GM03348 (cell line): Measurements from ENCODE around the gene DNAJA4.
"Not testable (repeated sequence)": the region's sequence is repeated elsewhere in the genome, so short reads cannot be mapped to it uniquely, and the experiment has no call there.

Experiments used
- DNase-seq: peaks from one replicate; pipeline ENCODE4 v3.0.0; 2012; ENCODE audit warnings: low spot score

Gene DNAJA4

DNA sequence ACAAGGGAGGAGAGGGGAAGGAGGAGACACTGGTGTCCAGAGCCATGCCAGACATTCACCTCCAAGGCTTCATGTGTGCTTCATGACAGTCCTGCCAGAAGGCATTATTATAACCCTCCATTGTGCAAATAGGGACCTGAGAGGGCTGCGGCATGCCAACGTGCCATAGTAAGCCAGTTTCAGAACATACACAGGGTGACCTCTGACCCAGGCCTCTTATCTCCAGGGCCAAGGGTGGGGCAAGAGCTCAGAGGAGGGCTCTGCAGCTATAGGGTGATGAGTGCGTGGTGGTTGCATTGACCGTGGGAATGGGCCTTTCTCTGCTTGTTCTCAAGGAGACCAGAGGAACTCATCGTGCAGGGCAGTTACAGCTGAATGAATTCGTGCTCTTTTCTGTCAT, 20.3 kb upstream of the DNAJA4 start:
- DNase-seq: no peak

DNA sequence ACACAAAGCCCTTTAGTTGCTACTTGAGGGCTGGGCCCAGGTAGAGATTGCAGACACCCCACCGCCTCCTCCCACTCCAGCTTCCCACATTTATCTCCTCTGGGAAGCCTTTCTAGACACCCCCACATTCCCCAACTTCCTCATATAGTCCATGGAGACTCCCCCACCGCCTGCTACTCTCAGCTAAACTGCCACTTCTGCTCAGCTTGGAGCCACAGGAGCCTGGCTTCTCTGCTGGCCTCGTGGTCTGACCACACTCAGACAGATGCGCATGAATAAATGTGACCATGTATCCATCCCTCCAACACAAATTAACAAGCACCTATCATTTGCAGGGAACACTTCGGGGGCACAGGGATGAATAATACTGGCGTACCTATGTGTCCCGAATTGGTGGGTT, 19.5 kb upstream of the DNAJA4 start:
- no peak for DNase-seq

DNA sequence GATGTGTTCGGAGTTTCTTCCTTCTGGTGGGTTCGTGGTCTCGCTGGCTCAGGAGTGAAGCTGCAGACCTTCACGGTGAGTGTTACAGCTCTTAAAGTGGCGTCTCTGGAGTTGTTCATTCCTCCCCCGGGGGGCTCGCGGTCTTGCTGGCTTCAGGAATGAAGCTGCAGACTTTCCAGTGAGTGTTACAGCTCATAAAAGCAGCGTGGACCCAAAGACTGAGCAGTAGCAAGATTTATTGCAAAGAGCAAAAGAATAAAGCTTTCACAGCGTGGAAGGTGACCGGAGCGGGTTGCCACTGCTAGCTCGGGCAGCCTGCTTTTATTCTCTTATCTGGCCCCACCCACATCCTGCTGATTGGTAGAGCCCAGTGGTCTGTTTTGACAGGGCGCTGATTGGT, 19.0 kb upstream of the DNAJA4 start:
- not testable (repeated sequence) for DNase-seq

DNA sequence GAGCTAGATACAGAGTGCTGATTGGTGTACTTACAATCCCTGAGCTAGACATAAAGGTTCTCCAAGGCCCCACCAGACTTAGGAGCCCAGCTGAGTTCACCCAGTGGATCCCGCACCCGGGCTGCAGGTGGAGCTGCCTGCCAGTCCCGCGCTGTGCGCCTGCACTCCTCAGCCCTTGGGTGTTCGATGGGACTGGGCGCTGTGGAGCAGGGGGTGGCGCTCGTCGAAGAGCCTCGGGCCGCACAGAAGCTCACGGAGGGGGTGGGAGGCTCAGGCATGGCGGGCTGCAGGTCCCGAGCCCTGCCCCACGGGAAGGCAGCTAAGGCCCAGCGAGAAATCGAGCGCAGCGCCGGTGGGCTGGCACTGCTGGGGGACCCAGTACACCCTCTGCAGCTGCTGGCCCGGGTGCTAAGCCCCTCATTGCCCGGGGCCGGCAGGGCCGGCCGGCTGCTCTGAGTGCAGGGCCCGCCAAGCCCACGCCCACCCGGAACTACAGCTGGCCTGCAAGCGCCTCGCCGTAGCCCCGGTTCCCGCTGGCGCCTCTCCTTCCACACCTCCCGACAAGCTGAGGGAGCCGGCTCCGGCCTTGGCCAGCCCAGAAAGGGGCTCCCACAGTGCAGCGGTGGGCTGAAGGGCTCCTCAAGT, 18.3 kb upstream of the DNAJA4 start:
- DNase-seq: not testable (repeated sequence)

DNA sequence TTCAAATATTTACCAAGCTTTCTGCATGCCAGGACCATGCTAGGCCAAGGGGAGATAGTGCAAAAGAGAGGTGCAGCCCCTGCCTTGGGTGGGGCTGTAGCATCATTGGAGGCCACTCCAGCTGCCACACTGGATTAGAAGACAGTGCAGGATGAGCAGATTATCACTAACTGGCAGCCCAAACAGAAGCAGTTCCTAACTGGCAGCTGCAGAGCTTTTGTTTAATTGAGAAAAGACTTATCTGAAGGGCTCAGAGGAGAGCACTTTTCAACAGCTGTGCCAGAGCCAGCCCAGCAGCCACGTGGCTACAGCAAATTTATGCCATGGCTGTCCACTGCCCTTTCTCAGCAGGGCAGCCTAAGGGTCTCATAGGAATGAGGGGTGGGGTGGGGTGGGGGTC, 16.5 kb upstream of the DNAJA4 start:
- DNase-seq: no peak

DNA sequence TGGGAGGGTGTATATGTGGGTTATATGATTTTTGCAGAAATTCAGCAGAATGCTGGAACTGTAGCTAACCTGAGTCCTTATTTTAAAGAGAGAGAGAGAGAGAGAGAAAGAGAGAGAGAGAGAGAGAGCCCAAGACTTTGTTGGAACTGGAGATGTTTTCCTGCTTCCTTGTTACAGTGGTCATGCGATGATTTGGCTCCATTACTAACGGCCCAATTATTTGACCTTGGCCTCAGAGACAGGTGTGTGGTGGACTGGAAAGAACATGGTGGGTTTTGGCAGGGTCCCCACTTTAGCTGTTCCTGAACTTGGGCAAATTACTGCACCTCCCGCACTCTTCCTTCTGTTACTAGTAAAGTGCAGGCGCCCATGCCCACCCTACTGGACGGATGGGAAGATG, 15.2 kb upstream of the DNAJA4 start:
- DNase-seq: no peak

DNA sequence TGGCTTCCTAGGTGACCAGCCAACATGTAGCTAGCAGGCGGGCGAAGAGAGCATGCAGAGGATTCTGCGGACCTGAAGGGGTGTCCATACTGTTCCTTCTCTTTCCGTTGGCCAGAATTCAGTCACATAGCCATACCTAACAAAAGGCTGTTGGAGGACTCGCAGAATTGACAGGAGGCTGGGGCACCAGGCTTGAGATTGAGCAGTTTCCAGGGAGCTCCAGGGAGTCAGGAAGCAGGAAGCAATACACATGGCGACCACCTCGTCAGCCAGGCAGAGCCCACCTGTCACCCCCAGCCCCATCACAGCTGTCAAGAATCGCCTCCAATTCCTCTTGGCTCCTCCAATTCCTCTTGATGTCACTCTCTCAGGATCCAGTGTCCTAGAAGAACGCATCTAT, 13.2 kb upstream of the DNAJA4 start:
- DNase-seq: no peak

DNA sequence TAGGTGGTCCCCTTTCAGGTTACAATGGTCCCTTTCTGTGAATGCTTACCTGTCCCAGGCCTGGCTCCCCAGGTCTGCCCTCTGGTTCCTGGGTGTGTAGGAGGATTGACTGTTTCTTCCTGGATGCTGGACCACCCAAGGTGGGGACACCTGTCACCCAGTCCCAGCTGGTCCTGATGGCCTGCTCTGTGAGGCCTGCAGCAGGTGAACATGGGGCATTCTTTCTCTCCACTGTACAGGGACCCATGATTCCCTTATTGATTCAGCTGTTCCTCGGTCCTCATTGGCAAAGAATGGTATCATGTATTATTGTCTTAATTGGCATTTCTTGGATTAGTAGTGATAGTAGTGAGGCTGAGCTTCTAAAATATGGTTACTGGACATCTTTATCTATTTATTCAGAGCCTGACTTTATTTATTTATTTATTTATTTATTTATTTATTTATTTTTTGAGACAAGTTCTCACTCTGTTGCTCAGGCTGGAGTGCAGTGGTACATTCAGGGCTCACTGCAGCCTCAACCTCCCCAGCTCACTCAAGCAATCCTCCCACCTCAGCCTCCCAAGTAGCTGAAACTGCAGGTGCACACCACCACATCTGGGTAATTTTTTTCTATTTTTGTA, 8.8 kb upstream of the DNAJA4 start:
- DNase-seq: no peak

DNA sequence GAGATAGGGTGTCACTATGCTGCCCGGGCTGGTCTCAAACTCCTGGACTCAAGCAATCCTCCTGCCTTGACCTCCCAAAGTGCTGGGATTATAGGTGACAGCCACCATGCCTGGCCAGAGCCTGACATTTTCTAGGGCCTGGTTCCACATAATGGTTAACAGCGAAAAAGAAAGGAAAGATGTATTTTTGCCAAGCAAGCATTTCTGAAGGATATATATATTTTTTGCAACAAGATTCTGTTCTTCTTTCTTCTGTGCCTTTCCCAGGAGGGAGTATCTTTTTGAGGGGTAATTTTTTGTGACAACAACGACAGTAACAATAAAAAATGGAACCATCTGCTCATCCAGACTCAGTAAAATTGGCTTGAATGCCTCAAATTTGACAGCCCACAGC, 8.3 kb upstream of the DNAJA4 start:
- no peak for DNase-seq

DNA sequence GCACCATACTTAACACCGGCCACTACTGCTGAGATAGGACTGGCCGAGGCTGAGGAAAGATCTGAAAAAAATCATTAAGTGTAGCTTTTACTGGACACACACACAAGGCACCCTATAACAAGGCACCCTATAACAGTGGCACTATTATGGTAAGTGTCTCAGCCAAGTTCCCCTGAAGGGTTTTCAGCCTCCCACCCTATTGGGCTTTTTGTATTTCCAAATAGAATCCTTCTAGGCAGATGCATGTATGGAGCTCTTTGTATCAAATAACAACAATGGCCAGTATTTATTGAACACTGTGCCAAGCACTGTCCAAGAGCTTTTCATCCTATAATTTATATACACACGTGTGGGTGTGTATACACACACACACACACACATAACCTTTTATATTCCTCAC, 6.7 kb upstream of the DNAJA4 start:
- no peak for DNase-seq

DNA sequence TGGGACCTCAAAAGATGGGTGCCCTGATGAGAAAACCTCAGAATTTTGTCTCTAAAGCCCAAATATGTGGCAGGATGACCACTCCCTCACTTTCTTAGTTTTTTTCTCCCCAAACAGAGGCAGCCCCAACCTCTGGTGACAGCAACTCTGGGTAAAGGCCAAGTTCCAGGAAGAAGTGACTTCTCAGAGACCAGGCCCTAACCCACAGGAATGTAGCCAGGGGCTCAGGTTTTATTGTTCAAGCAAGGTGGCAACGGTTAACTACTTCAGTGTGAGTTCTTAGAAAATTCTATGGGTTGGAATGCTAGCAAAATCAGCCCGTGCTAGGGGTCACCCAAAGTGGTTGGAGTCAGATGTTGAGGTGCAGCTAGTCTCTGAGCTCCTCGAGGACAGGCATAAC, 5.1 kb upstream of the DNAJA4 start:
- DNase-seq: no peak

DNA sequence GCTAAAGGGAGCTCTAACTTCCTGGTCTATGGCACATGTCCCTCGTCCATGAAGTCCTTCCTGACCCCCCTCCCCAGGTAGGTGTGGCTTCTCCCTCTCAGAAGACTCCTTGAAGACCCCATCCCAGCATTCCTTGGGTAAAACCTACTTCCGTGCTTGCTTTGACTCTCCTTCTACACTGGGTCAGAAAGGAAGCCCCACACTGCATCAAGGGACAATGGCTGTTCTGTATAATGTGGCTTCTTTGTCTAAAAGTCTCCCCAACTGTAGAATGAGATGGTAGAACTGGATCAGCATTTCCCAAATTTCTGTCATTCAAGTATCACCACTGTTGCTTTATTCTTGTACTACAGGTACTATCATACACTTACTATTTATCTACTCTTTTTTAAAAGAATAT, 3.9 kb upstream of the DNAJA4 start:
- DNase-seq: no peak

DNA sequence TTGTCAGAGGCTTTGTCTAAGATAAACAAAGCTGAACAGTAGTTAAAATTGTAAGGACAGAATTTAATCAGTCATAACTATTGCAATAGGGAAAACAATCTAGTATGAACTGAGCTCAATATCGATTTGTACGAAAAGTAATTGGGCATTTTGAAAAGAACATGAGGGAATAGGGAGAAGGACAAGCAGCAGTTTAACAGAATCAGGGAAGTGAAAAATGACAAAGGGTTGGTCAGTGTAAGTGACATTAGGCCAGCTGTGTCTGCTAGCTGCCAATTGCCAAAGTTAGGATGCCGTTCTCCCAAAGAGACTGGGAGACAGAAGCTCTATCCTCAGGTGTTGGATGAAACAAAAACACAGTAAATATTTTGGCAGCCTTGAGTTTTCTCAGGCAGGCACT, 3.3 kb upstream of the DNAJA4 start:
- DNase-seq: no peak

DNA sequence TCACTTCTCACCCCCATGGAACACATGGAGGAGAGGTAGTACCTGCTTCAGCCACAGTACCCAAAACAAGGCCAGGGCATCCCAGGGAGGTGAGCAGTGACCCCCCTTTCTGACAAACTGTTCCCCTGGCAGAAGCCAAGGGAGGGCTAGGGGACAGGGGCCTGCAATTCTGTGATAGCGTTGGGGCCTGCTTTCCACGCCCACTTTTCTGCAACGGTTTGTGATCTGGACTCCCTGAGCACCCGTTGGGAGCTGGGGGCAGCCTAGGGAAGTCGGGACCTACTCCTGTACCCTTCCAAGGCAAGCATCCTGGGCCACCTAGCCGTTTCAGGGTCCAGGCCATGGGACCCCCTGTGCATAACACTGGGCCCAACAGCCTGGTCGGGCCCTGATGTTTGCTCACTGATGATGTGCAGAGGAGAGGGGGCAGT, 996 bp upstream of the DNAJA4 start:
- no peak for DNase-seq

DNA sequence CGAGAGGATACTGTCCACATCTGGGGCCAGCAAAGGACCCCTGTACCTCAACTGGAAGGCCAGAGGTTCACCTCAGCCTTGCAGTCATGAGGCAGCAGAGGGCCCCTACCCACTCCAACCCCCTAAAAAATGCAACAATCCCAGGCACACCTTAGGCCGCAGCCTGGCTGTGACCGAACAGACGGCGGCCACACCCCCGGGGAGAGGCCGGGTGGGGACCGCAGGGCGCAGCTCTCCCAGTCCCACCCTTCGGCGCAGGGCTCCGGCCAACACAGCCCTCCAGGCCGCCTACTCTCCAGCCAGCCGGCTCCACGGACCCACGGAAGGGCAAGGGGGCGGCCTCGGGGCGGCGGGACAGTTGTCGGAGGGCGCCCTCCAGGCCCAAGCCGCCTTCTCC, 457 bp upstream of the DNAJA4 start:
- DNase-seq: no peak

DNA sequence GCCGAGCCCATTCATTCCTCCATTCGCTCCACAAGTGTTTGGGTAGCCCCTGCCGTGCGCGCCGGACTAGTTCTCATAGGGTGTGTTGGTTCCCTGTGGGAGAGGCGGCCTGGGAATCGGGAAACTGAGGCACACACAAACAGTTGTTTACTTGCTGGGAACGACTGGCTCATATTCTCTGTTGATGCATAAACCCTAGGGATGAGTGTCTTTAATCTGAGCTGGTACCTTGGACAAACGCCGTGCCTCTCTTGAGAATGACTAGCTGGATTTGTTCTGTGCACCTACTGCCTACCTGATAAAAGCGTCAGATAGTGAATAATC, 737 bp downstream of the DNAJA4 start:
- DNase-seq: no peak

DNA sequence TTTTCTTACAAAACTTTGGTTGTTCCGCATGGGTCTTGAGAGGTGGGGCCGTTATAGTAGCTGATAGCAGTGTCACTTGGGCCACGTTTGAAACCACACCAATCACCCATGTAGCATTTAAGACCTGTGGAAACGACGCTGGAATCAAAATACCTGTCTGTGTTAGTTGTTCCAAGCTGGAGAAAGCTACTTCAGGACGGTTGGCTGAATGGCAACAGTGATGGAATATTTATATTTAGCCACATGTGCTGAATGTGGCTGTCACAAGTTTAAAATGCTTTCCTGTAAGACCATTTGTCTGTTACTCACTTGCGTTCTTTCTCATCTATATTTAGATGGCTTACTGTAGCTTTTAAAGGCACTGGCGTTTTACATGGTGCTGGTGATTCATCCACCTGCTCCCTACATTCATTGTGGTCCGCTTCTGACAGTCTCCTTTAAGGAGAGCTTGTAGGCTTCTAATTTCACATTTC, 1.4 kb downstream of the DNAJA4 start:
- no peak for DNase-seq

DNA sequence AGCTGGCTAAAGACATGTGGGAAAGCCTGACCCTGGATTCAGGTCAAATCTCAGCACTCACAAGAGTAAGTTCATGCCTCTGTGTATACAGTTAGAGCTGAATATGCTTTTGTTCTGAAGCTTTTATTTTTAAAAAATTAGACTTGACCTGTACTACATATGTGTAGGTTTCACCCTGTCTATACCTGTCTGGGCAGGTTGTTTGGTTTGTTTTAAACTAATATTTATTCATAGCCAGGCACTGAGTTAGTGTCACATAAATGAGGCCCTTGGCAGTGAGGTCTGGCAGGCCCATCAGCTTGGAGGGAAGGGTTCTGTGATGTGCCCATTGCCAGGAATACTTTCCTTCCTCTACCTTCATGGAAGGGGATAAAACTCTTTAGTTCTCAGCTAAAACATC, 1.9 kb downstream of the DNAJA4 start:
- DNase-seq: no peak

DNA sequence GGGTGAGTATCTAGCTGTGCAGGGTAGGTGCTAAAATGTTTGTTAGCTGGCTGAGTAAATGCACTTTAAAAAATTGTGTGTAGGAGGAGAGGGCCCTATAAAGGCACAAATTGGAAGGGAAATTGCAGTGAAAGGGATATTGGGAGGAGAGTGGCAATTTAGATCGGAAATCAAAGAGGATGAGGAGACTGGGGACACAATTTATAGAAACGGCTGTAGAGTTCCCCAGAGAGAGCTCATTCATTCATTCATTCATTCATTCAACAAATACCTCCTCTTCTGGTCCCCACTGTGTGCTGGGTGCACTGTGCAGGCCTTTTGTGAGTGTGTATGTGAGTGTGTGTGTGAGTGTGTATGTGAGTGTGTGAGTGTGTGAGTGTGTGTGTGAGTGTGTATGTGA, 2.4 kb downstream of the DNAJA4 start:
- DNase-seq: no peak

DNA sequence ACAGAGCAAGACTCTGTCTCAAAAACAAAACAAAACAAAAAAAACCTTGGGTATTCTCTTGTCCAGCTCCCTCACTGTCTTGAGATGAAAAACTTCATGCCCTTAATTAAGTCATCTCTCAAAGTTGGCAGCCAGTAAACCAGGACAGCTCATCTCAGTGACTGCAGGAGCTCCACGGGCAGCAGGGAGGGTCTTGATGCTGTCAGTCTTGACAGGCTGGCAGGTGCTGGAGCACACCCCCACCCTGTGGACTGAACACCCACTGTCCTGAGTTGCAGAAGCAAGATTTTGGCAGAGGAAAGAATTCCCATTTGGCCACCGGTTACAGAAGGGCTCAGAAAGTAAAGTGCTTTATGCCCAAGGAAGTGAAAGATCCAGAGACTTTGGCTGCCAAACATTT, 8.0 kb downstream of the DNAJA4 start:
- DNase-seq: no peak

DNA sequence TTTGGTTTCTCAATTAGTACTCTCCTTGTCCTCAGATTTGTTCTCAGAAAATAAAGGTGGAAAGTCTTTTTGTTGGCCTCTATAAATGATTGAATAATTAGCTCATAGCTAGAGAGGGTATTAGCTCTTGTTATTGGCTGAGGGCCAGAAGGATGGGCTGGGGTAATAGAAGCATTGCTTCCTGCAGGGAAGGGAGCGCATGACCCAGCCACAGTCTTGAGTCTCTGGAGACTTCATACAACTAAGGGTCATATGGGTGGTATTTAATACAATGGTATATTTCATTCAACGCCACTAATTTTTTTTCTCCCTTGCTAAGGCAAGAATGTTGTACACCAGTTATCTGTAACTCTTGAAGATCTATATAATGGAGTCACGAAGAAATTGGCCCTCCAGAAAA, 8.4 kb downstream of the DNAJA4 start:
- DNase-seq: no peak

DNA sequence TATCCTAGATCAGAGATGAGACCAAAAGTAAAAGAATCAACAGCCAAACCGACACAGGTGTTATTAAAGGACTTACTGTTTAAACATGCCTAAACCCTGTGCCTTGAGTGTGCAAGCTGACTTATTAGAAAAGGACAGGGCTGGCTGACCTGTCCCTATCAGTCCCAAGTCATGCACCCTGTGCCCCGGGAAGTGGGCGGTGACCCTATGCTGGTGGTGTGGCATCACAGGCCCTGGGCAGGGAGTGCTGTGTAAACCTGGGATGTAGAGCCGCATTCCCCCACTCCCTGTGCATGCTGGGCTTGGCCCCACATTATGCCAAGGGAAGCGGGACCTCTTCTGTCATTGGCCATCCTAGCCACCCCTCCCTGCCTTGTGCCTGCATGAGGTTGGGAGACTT, 10.6 kb downstream of the DNAJA4 start:
- DNase-seq: no peak

DNA sequence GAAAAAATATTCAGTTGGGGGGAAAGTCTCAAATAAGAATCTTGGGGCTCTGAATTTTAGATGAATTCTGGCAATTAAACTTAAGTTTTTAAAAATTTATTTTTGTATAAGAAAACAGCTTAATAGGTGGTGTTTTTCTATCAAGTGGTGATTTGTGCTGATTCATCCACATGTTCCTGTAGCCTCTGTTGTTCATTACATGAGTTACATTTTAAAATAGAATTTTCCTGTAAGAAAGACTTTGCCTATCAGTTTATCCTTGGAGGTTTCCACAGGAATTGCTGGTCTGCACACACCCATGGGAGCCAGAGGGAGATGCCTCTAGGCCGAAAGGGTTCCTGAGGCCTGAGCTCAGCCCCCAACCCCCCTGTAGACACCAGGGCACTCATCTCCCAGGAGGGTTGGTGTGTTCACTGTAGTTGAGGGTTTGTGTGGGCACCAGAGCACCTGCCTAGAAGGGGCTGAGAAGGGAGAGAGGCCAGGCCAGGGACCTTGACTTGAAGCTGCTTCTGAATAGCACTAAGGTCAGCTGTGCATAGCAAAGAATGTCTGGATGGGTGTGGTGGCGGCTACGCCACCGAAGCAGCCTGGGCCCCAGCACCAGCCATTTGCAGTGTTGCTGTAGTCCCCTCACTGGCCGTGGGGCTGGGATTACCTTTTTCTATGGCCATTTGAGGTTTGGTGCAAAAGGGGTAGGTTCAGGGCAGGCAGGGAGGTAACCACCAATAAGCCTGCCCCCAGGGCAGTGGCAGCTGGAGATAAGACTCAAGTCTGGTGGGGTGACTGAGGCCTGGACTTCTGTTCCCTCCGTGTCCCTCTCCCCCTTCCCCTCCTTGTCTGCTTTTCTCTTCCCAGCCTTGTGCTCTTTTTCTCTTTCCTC, 11.9 kb downstream of the DNAJA4 start:
- DNase-seq: no peak
